UCSD-AML1 (cell line): Measurements from ENCODE around the gene BANP.
"Not testable (repeated sequence)": the region's sequence is repeated elsewhere in the genome, so short reads cannot be mapped to it uniquely, and the experiment has no call there.

Source experiments
- DNase-seq: peaks from one replicate; lab custom pipeline; 2025; ENCODE audit not compliant: unreplicated experiment; lab: John Stamatoyannopoulos, UW

Gene BANP

DNA sequence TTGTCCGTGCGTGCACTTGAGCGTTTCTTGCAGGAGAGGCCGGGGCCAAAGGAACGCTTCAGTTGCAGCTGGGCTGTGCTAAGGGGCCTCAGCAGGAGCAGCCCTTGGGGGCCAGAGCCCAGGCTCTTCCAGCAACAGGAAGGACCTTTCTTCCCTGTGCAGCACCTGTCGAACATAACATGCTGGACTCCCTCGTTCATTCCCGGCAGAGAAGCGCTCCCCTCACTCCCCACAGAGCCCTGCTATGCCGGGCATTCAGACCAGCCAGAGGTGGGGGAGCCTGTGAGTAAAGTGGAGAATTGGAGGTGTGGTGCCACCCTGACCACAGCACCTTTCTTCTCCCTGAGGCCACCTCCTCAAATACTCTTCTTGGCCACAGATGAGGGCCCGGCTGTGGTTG is 94.1 kb downstream of the BANP start:
- not testable (repeated sequence) for DNase-seq

DNA sequence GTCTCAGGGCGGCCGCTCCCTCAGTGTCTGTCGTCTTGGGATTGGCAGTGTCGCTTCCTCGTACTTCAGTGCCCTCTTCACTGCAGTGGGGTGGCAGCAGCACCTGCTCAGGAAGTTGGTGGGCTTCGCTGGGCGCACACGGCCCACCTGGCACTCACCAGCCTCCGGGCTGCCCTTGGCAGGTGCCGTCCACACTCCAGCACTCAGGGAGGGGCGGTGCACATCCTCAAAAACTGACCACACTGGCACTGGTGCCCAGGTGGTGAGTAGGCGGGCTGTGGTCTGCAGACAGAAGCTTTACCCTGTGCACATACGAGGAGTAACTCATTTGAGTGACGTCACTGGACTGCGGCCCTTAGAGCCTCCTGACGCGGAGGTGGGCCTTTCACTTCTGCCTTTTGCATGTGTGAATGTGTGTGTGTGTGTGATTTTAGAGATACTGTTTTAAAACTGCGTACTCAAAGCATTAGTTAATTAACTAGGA is 94.6 kb downstream of the BANP start:
- DNase-seq = no peak

DNA sequence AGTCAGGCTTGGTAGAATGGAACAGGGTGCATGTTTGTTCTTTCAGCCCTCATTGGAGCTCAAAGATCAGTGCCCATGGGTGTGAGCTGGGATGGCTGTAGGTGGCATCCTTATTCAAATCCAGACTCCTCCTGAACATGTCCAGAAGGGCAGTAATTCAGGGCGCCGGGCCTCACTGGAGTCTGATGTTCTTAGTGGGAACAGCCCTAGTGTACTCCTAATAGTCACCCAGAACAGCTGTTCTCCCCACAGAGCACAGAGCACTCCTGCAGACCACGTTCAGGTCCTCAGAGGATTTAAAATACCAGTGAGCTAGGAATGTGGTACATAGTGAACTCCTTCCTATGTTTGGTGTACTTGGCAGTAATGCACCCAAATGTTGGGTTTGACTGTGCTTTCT is 96.2 kb downstream of the BANP start:
- DNase-seq = no peak

DNA sequence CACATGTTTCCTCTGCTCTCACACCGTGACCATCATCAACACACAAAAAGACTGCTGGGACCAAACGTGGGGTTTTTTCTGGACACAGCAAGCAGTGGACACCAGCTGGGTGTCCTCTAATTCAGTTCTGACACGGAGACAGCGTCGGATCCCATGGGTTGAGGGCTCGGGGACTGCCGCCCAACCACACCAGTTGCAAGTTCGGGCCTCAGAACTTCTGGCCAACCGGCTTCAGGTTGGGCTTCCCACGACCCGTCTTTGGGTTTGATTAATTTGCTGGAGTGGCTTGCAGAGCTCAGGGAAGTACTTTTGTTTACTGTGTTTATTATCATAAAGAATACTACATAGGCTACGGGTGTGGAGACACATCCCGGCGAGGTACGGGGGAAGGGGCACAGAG is 97.8 kb downstream of the BANP start:
- DNase-seq = no peak

DNA sequence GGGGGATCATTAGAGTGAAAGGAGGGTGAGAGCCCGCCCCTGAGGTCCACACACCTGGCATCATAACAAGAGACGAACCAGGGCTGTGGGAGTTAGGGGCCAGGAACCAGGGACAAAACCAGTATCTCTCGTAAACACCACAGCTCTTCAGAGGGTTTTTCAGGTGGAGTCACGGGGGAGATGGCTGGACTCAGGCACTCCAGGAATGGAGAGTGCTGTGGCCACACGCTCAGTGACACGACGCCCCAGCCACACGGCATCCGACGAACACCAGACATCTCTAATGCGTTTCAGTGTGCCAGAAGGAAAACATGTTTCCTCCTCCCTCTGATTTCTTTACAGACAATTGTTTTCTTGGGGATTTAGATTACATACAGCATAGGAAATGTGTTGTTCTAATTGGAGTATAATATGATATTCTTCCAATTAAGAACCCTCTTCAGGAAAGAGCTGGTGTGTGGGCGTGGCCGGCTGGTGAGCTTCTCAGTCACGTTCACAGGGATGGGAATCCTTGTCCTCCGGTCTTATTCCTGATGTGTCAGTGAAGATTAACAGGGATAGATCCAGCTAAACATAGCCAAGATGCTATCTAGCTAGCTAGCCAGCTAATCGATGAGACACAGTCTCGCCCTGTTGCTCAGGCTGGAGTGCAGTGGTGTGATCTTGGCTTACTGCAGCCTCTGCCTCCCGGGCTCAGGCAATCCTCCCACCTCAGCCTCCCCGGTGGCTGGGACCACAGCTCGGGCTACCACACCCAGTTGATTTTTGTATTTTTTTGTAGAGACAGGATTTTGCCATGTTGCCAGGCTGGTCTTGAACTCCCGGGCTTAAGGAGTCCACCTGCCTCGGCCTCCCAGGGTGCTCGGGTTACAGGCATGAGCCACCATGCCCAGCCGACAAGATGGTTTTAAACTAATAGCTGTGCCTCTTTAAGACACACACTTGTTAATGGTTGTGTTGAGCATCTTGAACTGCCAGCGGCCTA is 98.6 kb downstream of the BANP start:
- no peak for DNase-seq

DNA sequence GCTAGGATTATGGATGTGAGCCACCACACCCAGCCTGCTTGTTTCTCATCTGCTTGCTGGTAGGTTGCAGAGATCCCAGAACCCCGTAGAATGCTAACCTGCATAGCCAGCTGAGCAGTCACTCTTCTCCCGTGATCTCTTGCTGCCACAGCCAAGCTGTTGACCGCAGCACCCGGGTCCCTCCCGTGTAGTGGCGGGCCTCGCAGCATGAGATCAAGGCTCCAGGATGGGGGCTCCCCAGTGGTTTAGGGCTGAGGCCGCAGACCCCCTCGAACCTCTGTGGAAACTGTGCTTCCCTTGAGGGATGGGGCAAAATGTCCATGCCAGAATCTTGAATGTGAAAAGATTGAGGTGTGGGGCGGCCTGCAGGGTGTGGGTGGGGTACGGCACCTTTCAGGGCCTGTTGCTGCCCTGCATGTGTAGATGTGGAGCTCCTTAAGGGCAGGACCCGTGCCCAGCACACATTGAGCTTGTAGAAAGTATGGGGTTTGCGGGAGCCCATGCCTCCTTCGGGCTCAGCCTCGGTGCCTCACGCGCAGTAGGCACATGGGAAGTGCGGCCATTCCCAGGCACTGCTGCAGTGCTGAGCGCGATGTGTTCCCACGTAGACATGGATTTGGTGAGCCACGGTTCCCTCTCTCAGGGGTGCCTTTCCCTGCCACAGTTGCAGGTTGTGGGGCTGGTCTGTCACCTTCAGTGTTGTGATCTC is 99.9 kb downstream of the BANP start:
- no peak for DNase-seq

DNA sequence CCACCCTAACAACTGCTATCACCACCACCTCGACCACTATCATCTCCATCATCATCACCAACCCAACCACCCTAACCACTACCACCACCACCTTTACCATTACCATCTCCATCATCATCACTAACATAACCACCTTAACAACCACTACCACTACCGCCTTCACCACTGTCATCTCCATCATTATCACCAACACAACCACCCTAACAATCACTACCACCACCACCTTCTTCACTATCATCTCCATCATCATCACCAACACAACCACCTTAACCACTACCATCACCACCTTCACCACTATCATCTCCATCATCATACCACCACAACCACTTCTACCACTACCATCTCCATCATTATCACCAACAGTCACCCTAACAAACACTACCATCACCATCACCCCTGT is 101.4 kb downstream of the BANP start:
- DNase-seq = no peak

DNA sequence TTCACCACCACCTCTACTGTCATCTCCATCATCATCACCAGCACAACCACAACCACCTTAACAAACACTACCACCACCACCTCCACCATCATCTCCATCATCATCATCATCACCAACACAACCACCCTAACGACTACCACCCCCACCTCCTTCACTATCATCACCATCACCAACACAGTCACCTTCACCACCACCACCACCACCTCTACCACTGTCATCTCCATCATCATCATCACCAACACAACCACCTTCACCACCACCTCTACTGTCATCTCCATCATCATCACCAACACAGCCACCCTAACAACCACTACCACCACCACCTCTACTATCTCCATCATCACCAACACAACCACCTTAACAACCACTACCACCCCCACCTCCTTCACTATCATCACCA is 102.2 kb downstream of the BANP start:
- DNase-seq = not testable (repeated sequence)

DNA sequence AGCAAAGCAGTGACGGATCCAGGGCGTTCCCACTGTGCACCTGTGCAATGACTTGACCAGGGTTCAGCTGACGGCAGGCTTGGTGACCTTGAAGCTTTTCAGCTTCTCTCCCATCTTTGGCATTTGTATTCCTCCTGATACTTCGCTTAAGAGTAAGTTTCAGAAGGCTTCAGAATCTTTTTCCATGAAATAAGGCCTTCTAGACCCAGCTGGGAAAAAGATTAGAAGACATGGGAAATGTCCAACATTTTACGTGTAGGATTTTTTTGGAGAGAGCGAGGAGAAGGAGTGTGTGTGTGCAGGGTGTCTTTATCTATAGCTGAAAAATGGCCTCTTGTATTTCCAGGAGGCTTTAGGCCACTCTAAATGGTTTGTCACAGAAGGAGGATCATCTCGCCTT is 104.1 kb downstream of the BANP start:
- DNase-seq = no peak

DNA sequence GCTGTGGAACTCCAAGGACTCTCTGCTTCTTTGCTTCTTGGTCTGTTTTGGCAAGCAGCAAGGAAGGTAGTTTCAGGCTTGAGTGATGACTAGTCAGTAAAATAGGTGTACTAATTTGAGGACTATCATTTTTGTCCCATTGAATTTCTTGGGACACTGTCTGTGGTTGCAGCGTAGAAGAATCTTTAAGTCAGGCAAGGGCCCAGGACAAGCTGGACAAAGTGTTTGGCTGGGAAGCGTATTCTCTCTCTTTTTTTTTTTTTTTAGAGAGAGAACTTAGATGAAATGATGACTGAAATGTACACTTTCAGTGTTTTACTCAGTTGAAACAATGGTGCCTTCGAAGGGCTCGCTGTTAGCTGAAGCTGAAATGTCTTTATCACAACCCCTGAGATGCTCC is 105.0 kb downstream of the BANP start:
- no peak for DNase-seq

DNA sequence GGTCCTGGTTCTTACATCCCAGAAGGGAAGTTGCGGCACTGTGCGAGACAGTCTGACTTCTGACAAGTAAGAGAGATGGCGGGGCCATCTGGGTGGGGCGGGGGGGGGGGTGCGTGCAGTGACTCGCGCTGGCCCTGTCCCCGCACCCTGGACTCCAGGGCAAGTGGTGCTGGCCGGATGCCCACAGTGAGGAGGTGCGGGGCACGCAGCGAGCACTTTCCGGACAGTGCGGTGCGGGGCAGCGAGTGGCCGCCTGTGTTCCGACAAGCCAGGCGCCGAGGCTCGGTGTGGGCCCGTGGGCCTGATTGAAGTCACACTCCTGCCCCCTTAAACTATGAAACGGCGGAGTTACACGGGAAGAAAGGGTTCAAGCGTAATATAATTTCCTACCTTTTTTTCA is 106.4 kb downstream of the BANP start:
- no peak for DNase-seq

DNA sequence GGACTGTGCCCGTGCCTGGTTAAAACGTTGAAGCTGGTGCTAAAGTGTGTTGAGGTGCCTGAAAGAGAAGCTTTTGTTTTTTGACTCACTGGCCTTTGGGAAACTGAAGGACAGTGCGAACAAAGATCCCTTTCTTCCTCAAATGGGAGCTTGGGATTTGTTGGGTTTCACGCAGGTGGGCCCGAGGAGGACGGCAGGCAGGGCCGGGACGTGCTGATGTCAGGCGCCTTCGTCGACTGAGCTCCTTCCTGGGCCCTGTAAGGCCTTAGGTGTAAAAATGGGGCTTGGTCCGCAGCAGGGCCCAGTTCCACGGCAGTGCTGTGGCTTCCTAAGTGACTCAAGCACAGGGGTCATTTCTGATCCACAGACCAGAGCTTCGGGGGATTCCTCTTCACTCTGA is 106.9 kb downstream of the BANP start:
- DNase-seq = no peak

DNA sequence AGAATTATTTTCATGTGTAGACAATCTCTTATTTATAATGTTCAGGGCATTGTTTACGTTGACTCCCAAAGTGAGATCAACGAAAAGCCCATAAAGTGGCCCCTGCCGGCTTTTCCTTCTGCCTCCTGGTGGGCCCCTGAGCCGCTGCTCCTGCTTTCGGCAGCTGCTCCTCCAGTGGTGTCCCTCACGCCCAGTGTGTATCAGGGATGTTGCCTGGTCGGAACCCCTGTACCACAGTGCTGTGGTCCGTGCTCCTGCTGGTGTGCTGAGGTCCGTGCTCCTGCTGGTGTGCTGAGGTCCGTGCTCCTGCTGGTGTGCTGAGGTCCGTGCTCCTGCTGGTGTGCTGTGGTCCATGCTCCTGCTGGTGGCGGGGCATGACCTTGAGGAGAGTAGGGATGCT is 107.6 kb downstream of the BANP start:
- no peak for DNase-seq

DNA sequence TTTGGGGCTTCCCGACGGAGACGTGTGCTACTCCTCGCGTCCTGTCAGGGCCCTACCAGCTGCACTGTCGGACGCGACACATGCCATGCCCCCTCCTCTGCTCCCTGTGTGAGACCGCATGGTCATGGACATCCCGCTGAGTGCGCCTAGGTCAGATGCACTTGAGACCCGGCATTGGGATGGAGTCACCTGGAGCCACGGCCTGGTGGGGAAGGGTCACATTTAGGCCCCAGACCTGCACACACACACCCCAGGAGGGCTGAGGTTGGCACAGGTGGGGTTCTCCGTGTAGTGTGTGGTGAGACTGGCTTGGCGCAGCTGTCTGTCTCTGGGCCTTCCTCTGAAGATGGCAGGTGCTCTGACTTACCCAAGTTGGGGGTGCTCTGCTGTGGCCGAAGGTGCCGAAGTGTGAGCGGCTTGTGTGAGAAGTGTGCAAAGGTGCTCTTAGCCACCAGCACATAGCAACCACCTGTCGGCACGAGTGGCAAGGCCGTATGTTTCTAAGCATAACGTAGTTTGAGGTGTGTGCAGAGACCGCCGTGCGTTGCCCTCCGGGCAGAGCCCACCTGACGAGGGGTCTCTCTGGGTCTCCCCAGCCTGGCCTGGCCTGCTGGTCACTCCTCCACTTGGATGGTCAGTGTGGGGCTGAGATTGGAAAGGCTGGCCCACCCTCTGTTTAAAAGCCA is 108.6 kb downstream of the BANP start:
- no peak for DNase-seq

DNA sequence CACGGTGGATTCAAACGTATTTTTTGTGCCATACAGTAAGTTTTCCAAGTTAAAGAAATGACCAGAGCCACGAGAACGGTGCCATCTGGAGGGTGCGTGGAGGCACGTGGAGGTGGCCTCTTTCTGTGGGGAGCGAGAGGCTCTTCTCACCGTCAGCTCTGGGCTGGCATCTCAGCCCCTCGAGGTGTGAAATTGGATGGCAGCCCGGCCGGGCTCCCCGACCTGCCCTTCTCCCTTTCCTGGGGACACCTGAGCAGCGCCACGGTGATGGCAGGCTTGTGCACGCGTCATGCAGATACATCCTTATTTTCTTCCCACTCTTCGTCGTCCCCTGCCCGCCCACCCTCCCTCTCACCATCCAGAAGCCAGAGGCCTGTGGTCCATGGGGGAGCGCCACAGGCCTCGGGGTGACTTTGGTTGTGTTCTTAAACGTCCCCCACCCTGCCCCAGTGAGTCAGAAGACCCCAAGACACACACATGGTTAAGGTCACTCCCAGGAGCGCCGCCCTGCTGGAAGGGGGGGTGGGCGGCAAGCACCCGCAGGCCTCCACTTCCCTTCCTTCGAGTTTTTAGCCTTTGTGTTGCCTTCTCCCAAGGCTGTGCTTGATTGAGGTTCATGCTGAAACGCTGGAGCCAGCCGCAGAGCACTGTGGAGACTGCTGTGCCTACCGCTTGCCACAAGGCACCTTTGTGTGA is 109.4 kb downstream of the BANP start:
- no peak for DNase-seq

DNA sequence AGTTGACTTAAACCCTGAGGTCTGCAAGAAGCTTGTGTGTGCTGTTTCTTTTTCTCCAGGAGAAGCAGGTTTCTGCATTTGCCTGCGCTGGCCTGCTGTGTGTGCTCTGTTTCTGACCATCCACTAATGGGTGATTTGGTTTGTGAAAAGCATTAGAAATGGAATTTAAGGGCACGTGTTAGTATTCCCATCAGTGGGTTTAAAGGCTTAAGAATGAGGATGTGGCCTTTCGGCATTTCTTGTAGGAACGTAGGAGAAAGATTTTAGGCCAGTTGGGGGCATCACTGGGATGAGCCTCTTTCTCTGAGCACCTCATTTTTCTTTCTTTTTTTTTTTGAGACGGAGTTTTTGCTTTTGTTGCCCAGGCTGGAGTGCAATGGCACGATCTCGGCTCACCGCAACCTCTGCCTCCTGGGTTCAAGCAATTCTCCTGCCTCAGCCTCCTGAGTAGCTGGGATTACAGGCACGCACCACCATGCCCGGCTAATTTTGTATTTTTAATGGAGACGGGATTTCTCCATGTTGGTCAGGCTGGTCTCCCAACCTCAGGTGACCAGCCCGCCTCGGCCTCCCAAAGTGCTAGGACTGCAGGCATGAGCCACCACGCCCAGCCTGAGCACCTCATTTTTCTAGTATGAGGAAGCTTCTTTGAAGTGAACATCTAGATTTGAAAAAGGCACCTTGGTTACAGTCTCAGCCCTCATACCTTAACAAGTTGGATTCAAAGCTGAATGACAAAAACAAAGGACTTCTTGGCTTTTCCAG is 110.3 kb downstream of the BANP start:
- DNase-seq = no peak

DNA sequence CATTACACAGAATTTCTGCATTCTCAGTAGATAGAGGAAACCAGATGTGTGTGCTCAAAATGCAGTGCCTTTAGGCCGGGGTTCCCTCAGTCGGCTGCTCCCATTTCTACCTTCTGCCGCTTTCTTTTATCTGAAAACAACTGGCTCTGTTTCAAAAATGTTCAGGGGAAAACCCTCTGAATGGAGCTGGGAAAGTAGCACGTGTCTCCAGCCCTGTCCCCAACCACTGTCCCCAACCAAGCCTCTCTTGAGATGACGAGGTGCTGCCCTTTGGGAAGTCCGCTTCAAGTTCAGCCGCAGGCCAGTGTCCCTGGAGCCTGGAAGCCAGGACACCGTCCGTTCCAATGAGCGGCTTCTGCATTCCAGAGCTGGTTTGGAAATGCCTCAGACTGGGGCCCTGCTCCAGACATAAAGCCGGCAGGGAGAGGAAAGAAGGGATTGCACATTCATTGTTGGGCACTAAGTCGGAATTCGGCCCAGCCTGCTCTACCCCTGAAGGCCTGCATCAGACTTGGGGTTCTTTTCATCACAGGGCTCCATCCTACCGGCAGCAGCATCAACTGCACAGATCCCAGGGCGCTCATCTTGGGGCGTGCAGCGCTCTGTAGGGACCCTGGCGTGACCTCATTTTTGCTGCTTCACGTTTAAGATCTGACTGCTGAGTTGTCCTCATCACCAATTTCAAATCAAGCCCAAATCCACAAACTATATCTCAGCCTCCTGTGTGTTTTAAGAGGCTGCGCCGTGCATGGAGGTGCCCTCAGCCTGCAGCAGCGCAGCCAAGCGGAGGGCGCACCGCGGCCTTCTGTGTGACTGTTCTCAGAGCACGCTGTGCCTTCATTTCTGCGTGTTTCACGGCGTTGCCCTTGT is 111.3 kb downstream of the BANP start:
- DNase-seq = no peak

DNA sequence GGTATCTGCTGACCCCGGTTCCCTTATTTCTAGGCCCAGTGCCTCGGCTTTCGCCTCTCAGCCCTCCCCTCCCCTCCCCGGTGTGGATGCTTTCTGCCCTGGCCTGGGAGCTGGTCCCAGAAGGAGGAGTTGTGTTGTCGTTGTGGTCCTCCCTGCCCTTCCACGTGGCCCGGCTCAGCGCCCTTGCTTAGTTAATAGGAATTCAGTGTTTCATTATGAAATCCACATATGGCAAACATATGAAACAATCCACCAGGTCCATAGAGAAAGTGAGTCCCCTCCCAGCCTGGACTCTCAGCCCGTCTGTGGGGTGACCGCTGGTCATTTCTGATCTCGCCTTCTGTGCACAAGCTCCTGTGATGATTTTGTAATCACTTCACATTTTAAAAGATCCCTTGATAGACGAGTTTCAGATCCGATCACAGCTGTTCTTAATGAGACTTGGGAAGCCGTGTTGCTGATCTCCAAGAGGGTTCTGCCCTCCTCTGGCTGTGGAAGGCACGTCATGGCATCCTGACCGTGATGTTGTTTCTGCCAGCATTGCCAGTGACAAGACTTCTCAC is 112.1 kb downstream of the BANP start:
- no peak for DNase-seq
